AG08396 (cell line): ENCODE measurements around the gene RAB40A.
"Not testable (repeated sequence)": the region's sequence is repeated elsewhere in the genome, so short reads cannot be mapped to it uniquely, and the experiment has no call there.

Experiments
- DNase-seq: peaks from one replicate; pipeline ENCODE4 v3.0.0; 2012; ENCODE audit warnings: low spot score, mixed read lengths

Gene RAB40A

DNA sequence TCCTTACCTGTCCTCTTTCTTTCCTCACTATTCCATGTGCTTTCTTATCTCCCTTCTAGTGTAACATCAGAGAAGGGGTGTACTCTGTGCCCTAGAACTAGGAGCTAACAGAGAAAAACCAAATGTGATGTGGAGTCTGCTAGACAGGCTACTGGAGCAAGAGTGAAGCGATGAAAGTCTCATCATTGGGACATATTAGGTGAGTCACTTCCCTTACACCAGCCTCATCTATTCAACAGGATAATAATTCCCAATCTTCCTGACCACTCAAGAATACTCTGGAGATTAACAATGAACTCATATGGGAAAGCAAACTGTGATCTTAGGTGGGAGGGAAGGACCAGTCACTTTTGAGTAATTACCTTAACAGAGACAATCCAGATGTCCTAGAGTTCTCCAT lies 58.1 kb downstream of the RAB40A start:
- DNase-seq: no peak

DNA sequence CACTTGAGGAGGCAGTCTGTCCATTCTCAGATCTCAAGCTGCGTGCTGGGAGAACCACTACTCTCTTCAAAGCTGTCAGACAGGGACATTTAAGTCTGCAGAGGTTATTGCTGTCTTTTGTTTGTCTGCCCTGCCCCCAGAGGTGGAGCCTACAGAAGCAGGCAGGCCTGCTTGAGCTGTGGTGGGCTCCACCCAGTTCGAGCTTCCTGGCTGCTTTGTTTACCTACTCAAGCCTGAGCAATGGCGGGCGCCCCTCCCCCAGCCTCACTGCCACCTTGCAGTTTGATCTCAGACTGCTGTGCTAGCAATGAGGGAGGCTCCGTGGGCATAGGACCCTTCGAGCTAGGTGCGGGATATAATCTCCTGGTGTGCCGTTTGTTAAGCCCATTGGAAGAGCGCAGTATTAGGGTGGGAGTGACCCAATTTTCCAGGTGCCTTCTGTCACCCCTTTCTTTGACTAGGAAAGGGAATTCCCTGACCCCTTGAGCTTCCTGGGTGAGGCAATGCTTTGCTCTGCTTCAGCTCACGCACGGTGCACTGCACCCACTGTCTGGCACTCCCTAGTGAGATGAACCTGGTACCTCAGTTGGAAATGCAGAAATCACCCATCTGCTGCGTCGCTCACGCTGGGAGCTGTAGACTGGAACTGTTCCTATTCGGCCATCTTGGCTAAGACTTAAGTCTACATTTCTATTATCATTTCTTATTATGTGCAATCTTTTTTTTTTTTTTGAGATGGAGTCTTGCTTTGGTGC lies 59.1 kb downstream of the RAB40A start:
- not testable (repeated sequence) for DNase-seq

GRCh38 chrX:103453655-103454054 lies 65.6 kb downstream of the RAB40A start:
- peak; percentile 46 for DNase-seq
